Natural killer cell (primary cell): ENCODE results near the gene PUM2. TPM values are rescaled to one million over a fixed set of nuclear protein-coding genes. Genes with fewer than 3 reads are reported as not detected.

Experiments used
- ATAC-seq, 3 donors: fragments of 150-1000 bp in 2 of 3; fragments of 200-7000 bp in 1 of 3; cut with Tn5 transposase; 1 replicate in 1 of 3; 2 replicates in 2 of 3; pipeline ENCODE4 v1.10.0; 2021; ENCODE audit warnings: mild to moderate bottlenecking in 2 of 3, moderate library complexity in 2 of 3
- DNase-seq, 2 donors: peaks; one replicate each; pipeline versions ENCODE4 v3.0.0 to v3.0.0-alpha.2; 2013 to 2021; ENCODE audit warnings: mixed read lengths in 1 of 2
- H3K27ac ChIP-seq: one replicate; pipeline ENCODE4 v1.5.1; 2013; ENCODE audit warnings: mild to moderate bottlenecking, low read length
- H3K27me3 ChIP-seq: one replicate; pipeline ENCODE4 v1.6.1; 2013; ENCODE audit warnings: low read length; ENCODE audit not compliant: control insufficient read depth, insufficient read depth
- H3K36me3 ChIP-seq: one replicate; pipeline ENCODE4 v1.6.1; 2013; ENCODE audit warnings: low read length; ENCODE audit not compliant: control insufficient read depth, insufficient read depth
- H3K4me1 ChIP-seq: one replicate; pipeline ENCODE4 v1.6.1; 2013; ENCODE audit warnings: low read length; ENCODE audit not compliant: control insufficient read depth, insufficient read depth
- H3K4me3 ChIP-seq: one replicate; pipeline ENCODE4 v1.5.1; 2013; ENCODE audit warnings: low read length
- H3K9me3 ChIP-seq: one replicate; pipeline ENCODE4 v1.6.1; 2013; ENCODE audit warnings: low read length; ENCODE audit not compliant: control insufficient read depth, insufficient read depth
- H3K27ac Mint-ChIP-seq, 2 donors: one replicate each; pipeline ENCODE4 v1.8.0; 2022; ENCODE audit warnings: mild to moderate bottlenecking in 2 of 2, mixed read lengths in 2 of 2, moderate library complexity in 1 of 2
- H3K27me3 Mint-ChIP-seq, 2 donors: one replicate each; pipeline ENCODE4 v1.8.0; 2022; ENCODE audit warnings: low read depth in 2 of 2, mixed read lengths in 2 of 2
- H3K36me3 Mint-ChIP-seq: one replicate; pipeline ENCODE4 v1.8.0; 2022; ENCODE audit warnings: mixed read lengths
- H3K4me1 Mint-ChIP-seq, 2 donors: one replicate each; pipeline ENCODE4 v1.8.0; 2022; ENCODE audit warnings: mixed read lengths in 2 of 2
- H3K4me3 Mint-ChIP-seq: one replicate; pipeline ENCODE4 v1.8.0; 2022; ENCODE audit warnings: mild to moderate bottlenecking, moderate library complexity, mixed read lengths
- H3K9me3 Mint-ChIP-seq, 2 donors: one replicate each; pipeline ENCODE4 v1.8.0; 2022; ENCODE audit warnings: mixed read lengths in 2 of 2
- WGBS: methylation state at CpG from one replicate; pipeline ENCODE4 v1.1.7; 2013; ENCODE audit warnings: missing lambda C conversion rate; ENCODE audit not compliant: insufficient coverage; 5-methylcytosine and 5-hydroxymethylcytosine counted together
- intact Hi-C: fragments of 100-400 bp; cut with micrococcal nuclease; formaldehyde crosslinking; loops from one replicate; pipeline ENCODE4 v1.14.2; 2022
- total RNA-seq, 4 donors: library from RNA; stranded (reverse); fragments of 120-200 nt in 1 of 4; gene quantifications; one replicate each; pipeline versions ENCODE4 v1.2.3 to v1.2.4, GENCODE V29; 2013 to 2022
- TF ChIP-seq, protein P1 (sequence below): fragments of 200-600 bp; IDR thresholded peaks from one replicate; pipeline ENCODE4 v1.8.0; 2022; ENCODE audit warnings: antibody characterized with exemption

Gene PUM2
- total RNA-seq, 3 donors from 2014 or later (not counting 1 experiment from before 2014, with no cell fraction given), result 115 to 157 (median 130) TPM

DNA sequence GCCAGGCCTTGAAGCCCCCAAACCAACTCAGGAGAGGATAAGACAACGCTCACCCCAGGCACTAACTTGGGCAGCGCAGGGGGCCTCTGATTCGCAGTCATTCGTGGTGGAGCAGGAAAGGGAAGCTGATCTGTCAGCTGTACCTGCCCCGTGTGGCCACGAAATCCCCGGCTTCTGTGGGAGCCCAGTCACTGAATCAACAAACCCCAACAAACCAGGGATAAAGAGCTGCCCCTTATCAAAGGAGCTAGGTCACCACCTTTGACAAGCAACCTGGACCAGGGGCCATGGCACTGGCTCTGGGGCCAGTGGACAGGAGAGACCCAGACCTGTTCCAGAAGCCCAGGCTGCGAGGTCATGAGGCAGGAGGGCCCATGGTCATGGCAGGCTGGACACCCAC, 140.2 kb downstream of the PUM2 start:
- H3K4me3 ChIP-seq, result no peak overlapping the region
- WGBS, result 40% methylated on average over 8 of the region's 8 CpGs
- intact Hi-C loops, result no loop called here
- no peak overlapping the region for H3K27ac Mint-ChIP-seq
- H3K4me1 Mint-ChIP-seq, result no peaks in the 10 kb centered on the region
- DNase-seq (no peak), ATAC-seq (no peak)
- H3K36me3 Mint-ChIP-seq, result no peaks in the 10 kb centered on the region
- H3K4me3 Mint-ChIP-seq, result no peak overlapping the region
- no peaks in the 10 kb centered on the region for H3K4me1 ChIP-seq
- no peaks in the 10 kb centered on the region for H3K9me3 ChIP-seq
- no peaks in the 10 kb centered on the region for H3K36me3 ChIP-seq
- no peaks in the 10 kb centered on the region for H3K27me3 ChIP-seq
- H3K9me3 Mint-ChIP-seq, result no peaks in the 10 kb centered on the region
- TF ChIP-seq, protein P1, sequence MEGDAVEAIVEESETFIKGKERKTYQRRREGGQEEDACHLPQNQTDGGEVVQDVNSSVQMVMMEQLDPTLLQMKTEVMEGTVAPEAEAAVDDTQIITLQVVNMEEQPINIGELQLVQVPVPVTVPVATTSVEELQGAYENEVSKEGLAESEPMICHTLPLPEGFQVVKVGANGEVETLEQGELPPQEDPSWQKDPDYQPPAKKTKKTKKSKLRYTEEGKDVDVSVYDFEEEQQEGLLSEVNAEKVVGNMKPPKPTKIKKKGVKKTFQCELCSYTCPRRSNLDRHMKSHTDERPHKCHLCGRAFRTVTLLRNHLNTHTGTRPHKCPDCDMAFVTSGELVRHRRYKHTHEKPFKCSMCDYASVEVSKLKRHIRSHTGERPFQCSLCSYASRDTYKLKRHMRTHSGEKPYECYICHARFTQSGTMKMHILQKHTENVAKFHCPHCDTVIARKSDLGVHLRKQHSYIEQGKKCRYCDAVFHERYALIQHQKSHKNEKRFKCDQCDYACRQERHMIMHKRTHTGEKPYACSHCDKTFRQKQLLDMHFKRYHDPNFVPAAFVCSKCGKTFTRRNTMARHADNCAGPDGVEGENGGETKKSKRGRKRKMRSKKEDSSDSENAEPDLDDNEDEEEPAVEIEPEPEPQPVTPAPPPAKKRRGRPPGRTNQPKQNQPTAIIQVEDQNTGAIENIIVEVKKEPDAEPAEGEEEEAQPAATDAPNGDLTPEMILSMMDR, result no peak
- H3K27me3 Mint-ChIP-seq, result no peaks in the 10 kb centered on the region
- no peak overlapping the region for H3K27ac ChIP-seq

DNA sequence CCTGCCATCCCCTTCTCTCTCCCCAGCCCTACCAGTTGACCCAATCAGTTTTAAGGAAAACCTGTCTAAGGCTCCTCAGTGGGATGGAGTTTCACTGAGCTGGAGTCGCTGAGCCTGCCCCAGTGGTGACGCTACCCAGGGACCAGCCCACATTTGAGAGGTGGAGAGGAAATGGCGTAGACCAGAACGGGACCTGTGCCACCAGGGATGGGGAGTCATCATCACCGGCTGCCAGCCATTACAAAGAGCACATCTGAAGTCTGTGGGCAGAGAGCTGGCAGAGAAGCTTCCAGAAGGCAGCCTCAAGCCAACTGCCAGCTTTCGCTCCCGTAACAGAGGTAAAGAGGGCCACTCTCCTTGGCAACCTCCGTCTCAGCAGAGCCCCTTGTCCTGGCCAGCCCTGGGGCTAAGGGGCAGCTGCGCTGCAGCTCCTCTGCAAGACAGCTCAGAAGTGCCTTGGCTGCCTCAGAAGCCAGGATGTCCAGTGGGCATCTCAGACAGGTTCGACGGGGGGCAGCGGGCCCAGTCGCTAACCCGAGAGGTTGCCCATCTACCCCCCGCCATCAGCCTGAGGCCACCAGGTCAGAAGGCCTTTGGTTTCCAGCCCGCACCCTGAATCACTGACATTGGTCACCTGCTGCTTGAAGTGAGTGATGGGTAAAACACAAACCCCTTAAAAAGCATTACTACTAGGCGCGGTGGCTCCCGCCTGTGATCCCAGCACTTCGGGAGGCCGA, 141.1 kb downstream of the PUM2 start:
- H3K27ac Mint-ChIP-seq, result no peak overlapping the region
- Histone ChIP-seq H3K4me1 (no peaks in the 10 kb centered on the region), H3K27me3 (no peaks in the 10 kb centered on the region), H3K36me3 (no peaks in the 10 kb centered on the region), H3K9me3 (no peaks in the 10 kb centered on the region), H3K27ac (no peak overlapping the region), H3K4me3 (no peak overlapping the region)
- H3K27me3 Mint-ChIP-seq, result no peaks in the 10 kb centered on the region
- 87% methylated on average over 20 of the region's 21 CpGs for WGBS
- no peaks in the 10 kb centered on the region for H3K9me3 Mint-ChIP-seq
- H3K36me3 Mint-ChIP-seq, result no peaks in the 10 kb centered on the region
- intact Hi-C loops, result no loop called here
- H3K4me1 Mint-ChIP-seq, result no peaks in the 10 kb centered on the region
- TF ChIP-seq, protein P1, result no peak
- no peak overlapping the region for H3K4me3 Mint-ChIP-seq
- no peak for DNase-seq
- no peak for ATAC-seq

DNA sequence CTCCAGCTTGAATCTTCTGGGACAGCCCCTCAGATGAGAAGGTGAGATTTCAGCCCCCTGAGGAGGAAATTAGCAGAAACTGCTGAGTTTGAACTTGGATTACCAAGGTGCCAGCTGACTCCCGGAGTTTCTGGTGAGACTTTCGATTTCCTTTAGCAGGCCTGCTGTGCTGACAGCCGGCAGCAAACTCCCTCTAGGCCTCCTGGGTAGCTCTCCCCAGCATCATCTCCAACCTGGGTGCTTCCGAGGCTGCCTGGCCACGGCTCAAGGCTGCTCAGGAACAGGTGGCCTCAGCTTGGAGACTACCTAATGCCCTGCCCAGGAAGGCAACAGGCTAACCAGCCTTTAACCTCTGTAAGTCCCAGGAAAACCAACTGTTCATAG, 142.2 kb downstream of the PUM2 start:
- intact Hi-C loops, result no loop called here
- Mint-ChIP-seq H3K27ac (no peak overlapping the region), H3K4me3 (no peak overlapping the region), H3K27me3 (no peaks in the 10 kb centered on the region), H3K9me3 (no peaks in the 10 kb centered on the region), H3K4me1 (no peaks in the 10 kb centered on the region), H3K36me3 (no peaks in the 10 kb centered on the region)
- no peak for ATAC-seq
- Histone ChIP-seq H3K36me3 (no peaks in the 10 kb centered on the region), H3K4me3 (no peak overlapping the region), H3K27me3 (no peaks in the 10 kb centered on the region), H3K4me1 (no peaks in the 10 kb centered on the region), H3K9me3 (no peaks in the 10 kb centered on the region), H3K27ac (no peak overlapping the region)
- TF ChIP-seq, protein P1, result no peak
- 70% methylated on average over 5 of the region's 5 CpGs for WGBS
- DNase-seq, result no peak

DNA sequence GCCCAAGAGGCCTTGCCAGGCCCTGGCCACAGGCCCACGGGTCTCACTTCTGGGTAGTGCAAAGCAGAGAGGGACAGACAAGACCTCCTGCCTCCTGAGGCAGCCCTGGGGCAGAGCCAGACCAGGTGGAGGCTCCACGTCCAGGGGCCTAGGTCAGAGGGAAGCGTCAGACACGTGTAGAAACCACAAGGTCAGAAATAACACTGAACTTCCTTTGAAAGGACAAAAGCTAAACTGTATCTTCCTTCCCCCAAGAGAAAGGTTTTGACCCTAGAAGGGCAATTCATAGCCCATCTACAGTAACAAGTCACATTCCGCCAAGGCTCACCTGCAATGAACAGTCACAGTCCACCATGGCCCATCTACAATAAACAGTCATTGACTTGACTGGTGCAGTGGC, 143.6 kb downstream of the PUM2 start:
- 30% methylated on average over 5 of the region's 5 CpGs for WGBS
- Mint-ChIP-seq H3K27me3 (no peaks in the 10 kb centered on the region), H3K27ac (no peak overlapping the region), H3K4me1 (no peaks in the 10 kb centered on the region), H3K9me3 (no peaks in the 10 kb centered on the region), H3K4me3 (no peak overlapping the region), H3K36me3 (no peaks in the 10 kb centered on the region)
- no peaks in the 10 kb centered on the region for H3K36me3 ChIP-seq
- DNase-seq, result no peak
- H3K9me3 ChIP-seq, result no peaks in the 10 kb centered on the region
- H3K4me1 ChIP-seq, result no peaks in the 10 kb centered on the region
- intact Hi-C loops, result no loop called here
- H3K27ac ChIP-seq, result no peak overlapping the region
- H3K27me3 ChIP-seq, result no peaks in the 10 kb centered on the region
- TF ChIP-seq, protein P1, result no peak
- no peak overlapping the region for H3K4me3 ChIP-seq
- no peak for ATAC-seq
